HepG2 (cell line): ENCODE measurements around the gene RAMP1. TPM values are rescaled to one million over a fixed set of nuclear protein-coding genes. Genes with fewer than 3 reads are reported as not detected.

ENCODE experiments used
- AGO1 ChIP-seq: fragments of 200-400 bp; formaldehyde crosslinking; IDR thresholded peaks from 2 replicates; pipeline ENCODE4 v1.6.1; 2017; ENCODE audit warnings: mild to moderate bottlenecking, low read depth, low read length, moderate library complexity; ENCODE audit not compliant: poor library complexity, severe bottlenecking
- AKAP8 ChIP-seq: sonication (generic); formaldehyde crosslinking; IDR thresholded peaks from 2 replicates; pipeline ENCODE4 v1.5.1; 2020; ENCODE audit warnings: mild to moderate bottlenecking, missing genetic modification reagents
- ARID2 ChIP-seq: sonication (generic); formaldehyde crosslinking; IDR thresholded peaks from 2 replicates; pipeline ENCODE4 v1.8.1; 2022; ENCODE audit warnings: mild to moderate bottlenecking, missing genetic modification reagents, borderline replicate concordance
- CEBPB ChIP-seq: IDR thresholded peaks from 2 replicates; pipeline ENCODE4 v1.6.1; 2011; ENCODE audit warnings: low read depth, low read length, improper control_type of control experiment, borderline replicate concordance
- CREB1 ChIP-seq, 2 experiments: fragments of 450-650 bp in 1 of 2; IDR thresholded peaks; 2 replicates each; pipeline ENCODE4 v1.6.1; 2016 to 2017; ENCODE audit warnings: control low read depth in 1 of 2, mild to moderate bottlenecking in 1 of 2, missing compliant biosample characterization in 1 of 2, missing genetic modification characterization in 1 of 2
- HNRNPL ChIP-seq: fragments of 200-400 bp; formaldehyde crosslinking; IDR thresholded peaks from 2 replicates; pipeline ENCODE4 v1.6.1; 2017; ENCODE audit warnings: mild to moderate bottlenecking, low read depth, low read length
- NR2F2 ChIP-seq: IDR thresholded peaks from 2 replicates; pipeline ENCODE4 v1.6.1; 2012; ENCODE audit warnings: low read depth, inconsistent platforms, borderline replicate concordance
- POLR2A ChIP-seq, 2 experiments: IDR thresholded peaks; 2 replicates each; pipeline ENCODE4 v1.6.1; 2011; ENCODE audit warnings: low read depth in 2 of 2, low read length in 2 of 2, mild to moderate bottlenecking in 1 of 2, moderate library complexity in 1 of 2; ENCODE audit not compliant: insufficient read depth in 1 of 2
- RAD21 ChIP-seq: fragments of 450-650 bp; formaldehyde crosslinking; IDR thresholded peaks from 2 replicates; pipeline ENCODE4 v1.5.0; 2020; ENCODE audit warnings: mild to moderate bottlenecking
- REPIN1 ChIP-seq: sonication (generic); formaldehyde crosslinking; IDR thresholded peaks from 2 replicates; pipeline ENCODE4 v1.8.0; 2022; ENCODE audit warnings: missing genetic modification reagents, low read depth, mild to moderate bottlenecking, borderline replicate concordance
- RXRB ChIP-seq: IDR thresholded peaks from 2 replicates; pipeline ENCODE4 v1.6.1; 2016; ENCODE audit warnings: borderline replicate concordance, missing genetic modification reagents, missing compliant biosample characterization
- SALL1 ChIP-seq: sonication (generic); formaldehyde crosslinking; IDR thresholded peaks from 2 replicates; pipeline ENCODE4 v1.8.0; 2022; ENCODE audit warnings: mild to moderate bottlenecking, missing genetic modification reagents
- SETDB1 ChIP-seq: sonication (generic); formaldehyde crosslinking; IDR thresholded peaks from 2 replicates; pipeline ENCODE4 v1.5.1; 2020; ENCODE audit warnings: missing genetic modification reagents, mild to moderate bottlenecking, borderline replicate concordance
- SKI ChIP-seq: fragments of 450-650 bp; IDR thresholded peaks from one replicate; pipeline ENCODE4 v1.6.1; 2018; ENCODE audit warnings: mild to moderate bottlenecking; ENCODE audit not compliant: partially characterized antibody
- SOX5 ChIP-seq: IDR thresholded peaks from 2 replicates; pipeline ENCODE4 v1.6.1; 2016; ENCODE audit warnings: borderline replicate concordance
- TBX2 ChIP-seq: sonication (generic); formaldehyde crosslinking; IDR thresholded peaks from 2 replicates; pipeline ENCODE4 v1.5.0; 2020; ENCODE audit warnings: missing genetic modification reagents, mild to moderate bottlenecking, borderline replicate concordance
- ZBTB33 ChIP-seq: sonication (generic); formaldehyde crosslinking; IDR thresholded peaks from 2 replicates; pipeline ENCODE4 v1.4.0; 2020; ENCODE audit warnings: missing genetic modification reagents
- ZFP36 ChIP-seq: fragments of 150-350 bp; IDR thresholded peaks from 2 replicates; pipeline ENCODE4 v1.6.1; 2018; ENCODE audit warnings: borderline replicate concordance, low read length, low read depth; ENCODE audit not compliant: partially characterized antibody
- ZFP41 ChIP-seq: sonication (generic); formaldehyde crosslinking; IDR thresholded peaks from 2 replicates; pipeline ENCODE4 v1.4.0; 2020; ENCODE audit warnings: mild to moderate bottlenecking, missing genetic modification reagents, borderline replicate concordance
- ZKSCAN1 ChIP-seq: fragments of 150-350 bp; IDR thresholded peaks from 2 replicates; pipeline ENCODE4 v1.6.1; 2014; ENCODE audit warnings: low read length
- ZMYM3 ChIP-seq: sonication (generic); formaldehyde crosslinking; IDR thresholded peaks from 2 replicates; pipeline ENCODE4 v1.5.1; 2020; ENCODE audit warnings: mild to moderate bottlenecking, missing genetic modification reagents
- ZMYM4 ChIP-seq: sonication (generic); formaldehyde crosslinking; IDR thresholded peaks from 2 replicates; pipeline ENCODE4 v1.8.1; 2023; ENCODE audit warnings: mild to moderate bottlenecking, missing genetic modification reagents
- ZNF138 ChIP-seq: sonication (generic); formaldehyde crosslinking; IDR thresholded peaks from 2 replicates; pipeline ENCODE4 v1.5.0; 2020; ENCODE audit warnings: mild to moderate bottlenecking, low read depth, missing genetic modification reagents
- ZNF205 ChIP-seq: IDR thresholded peaks from 2 replicates; pipeline ENCODE4 v1.6.1; 2018; ENCODE audit warnings: missing biosample characterization, missing genetic modification reagents
- ZNF367 ChIP-seq: sonication (generic); formaldehyde crosslinking; IDR thresholded peaks from 2 replicates; pipeline ENCODE4 v1.4.0; 2020; ENCODE audit warnings: missing genetic modification reagents, borderline replicate concordance
- ZNF496 ChIP-seq: sonication (generic); formaldehyde crosslinking; IDR thresholded peaks from 2 replicates; pipeline ENCODE4 v1.8.1; 2023; ENCODE audit warnings: mild to moderate bottlenecking, moderate library complexity, missing genetic modification reagents; ENCODE audit not compliant: insufficient replicate concordance
- ZNF660 ChIP-seq: sonication (generic); formaldehyde crosslinking; IDR thresholded peaks from 2 replicates; pipeline ENCODE4 v1.5.1; 2020; ENCODE audit warnings: mild to moderate bottlenecking, low read depth, missing genetic modification reagents, borderline replicate concordance
- ZNF776 ChIP-seq: sonication (generic); formaldehyde crosslinking; IDR thresholded peaks from 2 replicates; pipeline ENCODE4 v1.4.0; 2020; ENCODE audit warnings: mild to moderate bottlenecking, missing genetic modification reagents
- ZNF841 ChIP-seq: sonication (generic); formaldehyde crosslinking; IDR thresholded peaks from 2 replicates; pipeline ENCODE4 v1.8.1; 2023; ENCODE audit warnings: missing genetic modification reagents, borderline replicate concordance
- ZNF878 ChIP-seq: sonication (generic); formaldehyde crosslinking; IDR thresholded peaks from 2 replicates; pipeline ENCODE4 v1.8.1; 2023; ENCODE audit warnings: mild to moderate bottlenecking, missing genetic modification reagents, moderate library complexity
- polyA plus RNA-seq, 8 experiments: library from polyadenylated mRNA; depleted of rRNA in 3 of 8; stranded (reverse) in 7 of 8; unstranded in 1 of 8; fragments of >200 nt; fragmentation: Illumina TruSeq in 4 of 8; extraction: Trizol in 4 of 8; gene quantifications; 2 replicates each; pipeline versions ENCODE4 v1.2.1 to v1.2.3, GENCODE V29; 2011 to 2016; ENCODE audit warnings: low read depth in 4 of 8, missing spikeins in 1 of 8, mixed read lengths in 1 of 8; ENCODE audit not compliant: insufficient read depth in 1 of 8
- total RNA-seq, 5 experiments: library from RNA; depleted of rRNA; stranded (reverse); fragments of >200 nt; fragmentation: Illumina TruSeq; extraction: Trizol; gene quantifications; 2 replicates each; pipeline ENCODE4 v1.2.3, GENCODE V29; 2016; ENCODE audit warnings: low read depth in 1 of 5

RAMP1 gene
- total and polyA plus RNA-seq, 2 of the 13 experiments (the other 11 are each of a cell fraction or from before 2014, with no cell fraction given) = 0.29 to 0.61 TPM

- TF ChIP-seq ZNF367 (CRISPR knock-in tag) (no peak), SALL1 (CRISPR knock-in tag) (peak; percentile 52; the same call in 1 of the 2 replicates), NR2F2 (no peak), SOX5 (no peak), ZMYM3 (CRISPR knock-in tag) (no peak), ARID2 (CRISPR knock-in tag) (no peak), ZMYM4 (peak; percentile 77), CEBPB (no peak), HNRNPL (0 out of 2 replicates have a peak, but pooled peaks have one; percentile 19), ZNF205 (CRISPR knock-in tag) (no peak), ZBTB33 (CRISPR knock-in tag) (peak; percentile 8; the same call in 1 of the 2 replicates), ZNF660 (CRISPR knock-in tag) (no peak), CREB1 (IDR thresholded peaks at IDR 0.05) (no peak), CREB1 (CRISPR knock-in tag; IDR thresholded peaks at IDR 0.05) (no peak), ZFP36 (no peak), RAD21 (CRISPR knock-in tag) (peak; percentile 95), AKAP8 (CRISPR knock-in tag) (no peak), AGO1 (no peak), ZNF776 (CRISPR knock-in tag) (no peak), RXRB (CRISPR knock-in tag) (0 out of 2 replicates have a peak, but pooled peaks have one; percentile 8), TBX2 (peak; percentile 51; the same call in 1 of the 2 replicates), SKI (peak; percentile 70), ZFP41 (CRISPR knock-in tag) (no peak), ZNF496 (CRISPR knock-in tag) (no peak), REPIN1 (CRISPR knock-in tag) (no peak), ZNF878 (no peak), ZNF841 (no peak), SETDB1 (CRISPR knock-in tag) (no peak), ZKSCAN1 (no peak), POLR2A (IDR thresholded peaks at IDR 0.05; ENCODE audit: insufficient read depth in 1 of 2, low read depth in 2 of 2, low read length in 2 of 2) (no peak), ZNF138 (CRISPR knock-in tag) (no peak)
Measured at GRCh38 chr2:237923481-237924163, 64.2 kb downstream of the RAMP1 start (continued).
